Measurements from ENCODE around the gene NUCB2. TPM values are rescaled to one million over a fixed set of nuclear protein-coding genes. Genes with fewer than 3 reads are reported as not detected.

Gene NUCB2
- total and polyA plus RNA-seq, 2 of the 13 experiments (the other 11 are each of a cell fraction or from before 2014, with no cell fraction given): 54.2 to 82.4 TPM

- TF ChIP-seq ZNF776 (CRISPR knock-in tag; IDR thresholded peaks at IDR 0.05) (peak; percentile 75; the same call in 1 of the 2 replicates), ZNF121 (CRISPR knock-in tag; IDR thresholded peaks at IDR 0.05) (no peak), MTA3 (CRISPR knock-in tag; IDR thresholded peaks at IDR 0.05) (no peak), ZC3H13 (CRISPR knock-in tag; IDR thresholded peaks at IDR 0.05) (no peak), ZFP36L1 (CRISPR knock-in tag; IDR thresholded peaks at IDR 0.05) (no peak; the same call in 1 of the 2 replicates), CHD2 (IDR thresholded peaks at IDR 0.05; ENCODE audit: low read depth, low read length) (peak; percentile 75; the same call in 1 of the 2 replicates), ZBTB42 (CRISPR knock-in tag; IDR thresholded peaks at IDR 0.05) (no peak), JDP2 (CRISPR knock-in tag; IDR thresholded peaks at IDR 0.05; ENCODE audit: borderline replicate concordance) (no peak), MAFK (conservative IDR thresholded peaks at IDR 0.05 in 1 of 2, IDR thresholded peaks at IDR 0.05 in 1 of 2; ENCODE audit: low read length in 2 of 2) (peak in 1 of 2 experiments; percentile 61; a peak in 2 of 4 replicates), ZNF782 (CRISPR knock-in tag; IDR thresholded peaks at IDR 0.05; ENCODE audit: borderline replicate concordance) (0 out of 2 replicates have a peak, but pooled peaks have one; percentile 61), CHD4 (IDR thresholded peaks at IDR 0.05; ENCODE audit: borderline replicate concordance, low read length) (no peak), ISX (CRISPR knock-in tag; conservative IDR thresholded peaks at IDR 0.05) (no peak), ZNF383 (CRISPR knock-in tag; IDR thresholded peaks at IDR 0.05; ENCODE audit: borderline replicate concordance) (no peak), THYN1 (CRISPR knock-in tag; IDR thresholded peaks at IDR 0.05; ENCODE audit: borderline replicate concordance, low read depth) (no peak), ZNF713 (CRISPR knock-in tag; IDR thresholded peaks at IDR 0.05) (0 out of 2 replicates have a peak, but pooled peaks have one; percentile 25), STAT6 (CRISPR knock-in tag; IDR thresholded peaks at IDR 0.05; ENCODE audit: borderline replicate concordance) (no peak)
- TF ChIP-seq, protein P1, sequence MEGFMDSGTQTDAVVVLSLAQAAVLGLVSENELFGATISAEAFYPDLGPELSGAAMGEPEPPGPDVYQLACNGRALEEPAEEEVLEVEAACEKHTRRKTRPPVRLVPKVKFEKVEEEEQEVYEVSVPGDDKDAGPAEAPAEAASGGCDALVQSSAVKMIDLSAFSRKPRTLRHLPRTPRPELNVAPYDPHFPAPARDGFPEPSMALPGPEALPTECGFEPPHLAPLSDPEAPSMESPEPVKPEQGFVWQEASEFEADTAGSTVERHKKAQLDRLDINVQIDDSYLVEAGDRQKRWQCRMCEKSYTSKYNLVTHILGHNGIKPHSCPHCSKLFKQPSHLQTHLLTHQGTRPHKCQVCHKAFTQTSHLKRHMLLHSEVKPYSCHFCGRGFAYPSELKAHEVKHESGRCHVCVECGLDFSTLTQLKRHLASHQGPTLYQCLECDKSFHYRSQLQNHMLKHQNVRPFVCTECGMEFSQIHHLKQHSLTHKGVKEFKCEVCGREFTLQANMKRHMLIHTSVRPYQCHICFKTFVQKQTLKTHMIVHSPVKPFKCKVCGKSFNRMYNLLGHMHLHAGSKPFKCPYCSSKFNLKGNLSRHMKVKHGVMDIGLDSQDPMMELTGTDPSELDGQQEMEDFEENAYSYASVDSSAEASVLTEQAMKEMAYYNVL (CRISPR knock-in tag; IDR thresholded peaks at IDR 0.05; ENCODE audit: borderline replicate concordance): peak; percentile 20; the same call in 1 of the 2 replicates
- TF ChIP-seq, protein P2, sequence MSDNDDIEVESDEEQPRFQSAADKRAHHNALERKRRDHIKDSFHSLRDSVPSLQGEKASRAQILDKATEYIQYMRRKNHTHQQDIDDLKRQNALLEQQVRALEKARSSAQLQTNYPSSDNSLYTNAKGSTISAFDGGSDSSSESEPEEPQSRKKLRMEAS (IDR thresholded peaks at IDR 0.05): peak; percentile 61
- TF ChIP-seq, protein P3, sequence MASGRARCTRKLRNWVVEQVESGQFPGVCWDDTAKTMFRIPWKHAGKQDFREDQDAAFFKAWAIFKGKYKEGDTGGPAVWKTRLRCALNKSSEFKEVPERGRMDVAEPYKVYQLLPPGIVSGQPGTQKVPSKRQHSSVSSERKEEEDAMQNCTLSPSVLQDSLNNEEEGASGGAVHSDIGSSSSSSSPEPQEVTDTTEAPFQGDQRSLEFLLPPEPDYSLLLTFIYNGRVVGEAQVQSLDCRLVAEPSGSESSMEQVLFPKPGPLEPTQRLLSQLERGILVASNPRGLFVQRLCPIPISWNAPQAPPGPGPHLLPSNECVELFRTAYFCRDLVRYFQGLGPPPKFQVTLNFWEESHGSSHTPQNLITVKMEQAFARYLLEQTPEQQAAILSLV (CRISPR knock-in tag; IDR thresholded peaks at IDR 0.05; ENCODE audit: borderline replicate concordance): peak; percentile 75; the same call in 1 of the 2 replicates
- TF ChIP-seq, protein P4, sequence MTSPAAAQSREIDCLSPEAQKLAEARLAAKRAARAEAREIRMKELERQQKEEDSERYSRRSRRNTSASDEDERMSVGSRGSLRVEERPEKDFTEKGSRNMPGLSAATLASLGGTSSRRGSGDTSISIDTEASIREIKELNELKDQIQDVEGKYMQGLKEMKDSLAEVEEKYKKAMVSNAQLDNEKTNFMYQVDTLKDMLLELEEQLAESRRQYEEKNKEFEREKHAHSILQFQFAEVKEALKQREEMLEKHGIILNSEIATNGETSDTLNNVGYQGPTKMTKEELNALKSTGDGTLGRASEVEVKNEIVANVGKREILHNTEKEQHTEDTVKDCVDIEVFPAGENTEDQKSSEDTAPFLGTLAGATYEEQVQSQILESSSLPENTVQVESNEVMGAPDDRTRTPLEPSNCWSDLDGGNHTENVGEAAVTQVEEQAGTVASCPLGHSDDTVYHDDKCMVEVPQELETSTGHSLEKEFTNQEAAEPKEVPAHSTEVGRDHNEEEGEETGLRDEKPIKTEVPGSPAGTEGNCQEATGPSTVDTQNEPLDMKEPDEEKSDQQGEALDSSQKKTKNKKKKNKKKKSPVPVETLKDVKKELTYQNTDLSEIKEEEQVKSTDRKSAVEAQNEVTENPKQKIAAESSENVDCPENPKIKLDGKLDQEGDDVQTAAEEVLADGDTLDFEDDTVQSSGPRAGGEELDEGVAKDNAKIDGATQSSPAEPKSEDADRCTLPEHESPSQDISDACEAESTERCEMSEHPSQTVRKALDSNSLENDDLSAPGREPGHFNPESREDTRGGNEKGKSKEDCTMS (CRISPR knock-in tag; conservative IDR thresholded peaks at IDR 0.05): no peak
Measured at GRCh38 chr11:17276236-17277023, at the start of gene NUCB2 (continued).
